ENCODE results near the gene ADAMTS18. TPM values are rescaled to one million over a fixed set of nuclear protein-coding genes. Genes with fewer than 3 reads are reported as not detected.

Gene ADAMTS18
- total and polyA plus RNA-seq, 12 donors = 0.03 to 0.65 (median 0.25) TPM; not detected in 8

DNA sequence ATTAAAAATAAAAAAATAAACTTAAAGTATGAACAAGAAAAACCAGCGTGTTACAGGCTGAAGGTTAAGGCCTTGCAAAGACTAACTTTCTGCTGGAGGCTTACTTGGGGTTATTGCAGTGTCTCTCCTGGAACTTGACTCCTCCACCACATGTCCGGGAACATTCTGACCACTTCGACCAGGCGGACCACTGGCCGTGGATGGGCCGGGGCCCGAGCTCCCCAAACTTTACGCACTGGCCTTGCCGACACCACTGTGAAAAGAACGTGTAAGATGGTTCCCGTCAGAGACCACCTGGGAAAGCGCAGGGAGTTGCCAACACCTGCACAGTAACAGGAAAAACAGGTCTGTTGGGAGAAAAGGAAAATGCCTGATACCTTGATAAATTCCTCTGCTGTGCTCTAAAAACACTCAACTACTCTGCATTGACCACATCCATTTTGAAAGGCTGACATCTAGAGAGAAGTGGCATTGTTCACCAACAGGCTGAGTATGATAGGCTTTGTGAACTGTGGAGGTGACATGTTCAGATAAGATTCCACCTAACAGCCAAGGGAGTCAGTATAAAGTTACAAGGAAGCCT, 99.1 kb downstream of the ADAMTS18 start:
- TF ChIP-seq, protein P1, sequence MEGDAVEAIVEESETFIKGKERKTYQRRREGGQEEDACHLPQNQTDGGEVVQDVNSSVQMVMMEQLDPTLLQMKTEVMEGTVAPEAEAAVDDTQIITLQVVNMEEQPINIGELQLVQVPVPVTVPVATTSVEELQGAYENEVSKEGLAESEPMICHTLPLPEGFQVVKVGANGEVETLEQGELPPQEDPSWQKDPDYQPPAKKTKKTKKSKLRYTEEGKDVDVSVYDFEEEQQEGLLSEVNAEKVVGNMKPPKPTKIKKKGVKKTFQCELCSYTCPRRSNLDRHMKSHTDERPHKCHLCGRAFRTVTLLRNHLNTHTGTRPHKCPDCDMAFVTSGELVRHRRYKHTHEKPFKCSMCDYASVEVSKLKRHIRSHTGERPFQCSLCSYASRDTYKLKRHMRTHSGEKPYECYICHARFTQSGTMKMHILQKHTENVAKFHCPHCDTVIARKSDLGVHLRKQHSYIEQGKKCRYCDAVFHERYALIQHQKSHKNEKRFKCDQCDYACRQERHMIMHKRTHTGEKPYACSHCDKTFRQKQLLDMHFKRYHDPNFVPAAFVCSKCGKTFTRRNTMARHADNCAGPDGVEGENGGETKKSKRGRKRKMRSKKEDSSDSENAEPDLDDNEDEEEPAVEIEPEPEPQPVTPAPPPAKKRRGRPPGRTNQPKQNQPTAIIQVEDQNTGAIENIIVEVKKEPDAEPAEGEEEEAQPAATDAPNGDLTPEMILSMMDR (IDR thresholded peaks at IDR 0.05) = no peak
- H3K4me1 ChIP-seq = no peaks in the 10 kb centered on the region
- no peak overlapping the region for H3K4me3 ChIP-seq
- H3K27me3 ChIP-seq = peaks cover 0 to 8% (median 0%) of the 10 kb centered on the region in 7 donors
- WGBS, 2 donors = 78 to 81% methylated on average over 12 of the region's 12 CpGs
- H3K36me3 ChIP-seq = no peaks in the 10 kb centered on the region
- ATAC-seq (no peak), DNase-seq (no peak)
- no peaks in the 10 kb centered on the region for H3K9me3 ChIP-seq
- H3K27ac ChIP-seq = no peak overlapping the region
- intact Hi-C loops (cut with DNase I) = no loop called here

GRCh38 chr16:77332792-77333191, 102.0 kb downstream of the ADAMTS18 start:
- intact Hi-C loops (cut with DNase I) = no loop called here
- Histone ChIP-seq H3K27ac (no peak overlapping the region), H3K4me3 (no peak overlapping the region), H3K36me3 (no peaks in the 10 kb centered on the region), H3K4me1 (no peaks in the 10 kb centered on the region), H3K9me3 (no peaks in the 10 kb centered on the region), H3K27me3 (peaks cover 0 to 9% (median 0%) of the 10 kb centered on the region in 7 donors)
- 61 to 70% methylated on average over 5 of the region's 5 CpGs for WGBS, 2 donors
- ATAC-seq (no peak), DNase-seq (no peak)
- TF ChIP-seq, protein P1 (IDR thresholded peaks at IDR 0.05) = no peak

GRCh38 chr16:77331802-77332586, 102.8 kb downstream of the ADAMTS18 start:
- intact Hi-C loops (cut with DNase I) = no loop called here
- Histone ChIP-seq H3K9me3 (no peaks in the 10 kb centered on the region), H3K36me3 (no peaks in the 10 kb centered on the region), H3K4me1 (no peaks in the 10 kb centered on the region), H3K27ac (no peak overlapping the region), H3K4me3 (no peak overlapping the region), H3K27me3 (peaks cover 0 to 9% (median 0%) of the 10 kb centered on the region in 7 donors)
- ATAC-seq (no peak), DNase-seq (no peak)
- 53 to 72% methylated on average over 9 of the region's 9 CpGs for WGBS, 2 donors
- TF ChIP-seq, protein P1 (IDR thresholded peaks at IDR 0.05) = no peak

DNA sequence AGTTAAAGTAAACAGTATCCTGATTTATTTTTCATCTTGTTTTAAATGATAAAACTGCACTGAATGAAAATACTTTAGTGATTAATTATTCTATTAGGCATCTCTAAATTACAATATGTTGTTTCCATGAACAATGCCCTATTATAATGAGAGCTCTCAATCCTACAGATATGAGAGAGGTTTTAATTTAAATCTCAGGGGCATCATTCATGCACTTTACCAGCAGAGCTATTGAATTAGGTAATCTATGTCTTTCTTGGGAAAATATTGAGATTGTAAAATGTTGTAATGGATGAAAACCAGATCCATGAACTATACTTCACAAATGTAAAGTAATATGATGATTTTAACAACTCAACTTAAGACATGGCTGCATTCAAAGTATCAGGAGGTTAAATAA, 103.8 kb downstream of the ADAMTS18 start:
- TF ChIP-seq, protein P1 (IDR thresholded peaks at IDR 0.05) = no peak
- ATAC-seq (no peak), DNase-seq (no peak)
- H3K9me3 ChIP-seq = no peaks in the 10 kb centered on the region
- no peak overlapping the region for H3K4me3 ChIP-seq
- intact Hi-C loops (cut with DNase I) = no loop called here
- H3K27ac ChIP-seq = no peak overlapping the region
- H3K27me3 ChIP-seq = peaks cover 0 to 9% (median 0%) of the 10 kb centered on the region in 7 donors
- no peaks in the 10 kb centered on the region for H3K4me1 ChIP-seq
- H3K36me3 ChIP-seq = no peaks in the 10 kb centered on the region
